Measurements from ENCODE around the gene SUFU. TPM values are rescaled to one million over a fixed set of nuclear protein-coding genes. Genes with fewer than 3 reads are reported as not detected.

SUFU gene
- total and polyA plus RNA-seq, 2 of the 8 experiments (the other 6 are each of a cell fraction or from before 2014, with no cell fraction given): 7.0 to 10.8 TPM

DNA sequence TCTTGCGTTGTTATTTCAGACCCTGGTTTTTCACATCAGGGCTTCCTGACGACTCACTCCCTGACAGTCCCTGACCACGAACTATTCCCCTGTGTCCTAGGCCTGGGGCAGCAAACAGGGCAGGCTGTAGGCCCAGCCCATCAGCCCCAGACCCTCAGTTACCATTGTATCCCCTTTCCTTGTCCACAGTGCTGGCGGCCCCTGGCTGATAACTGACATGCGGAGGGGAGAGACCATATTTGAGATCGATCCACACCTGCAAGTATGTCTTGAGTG, 90.0 kb downstream of the SUFU start (continued):
- TF ChIP-seq, protein P1, sequence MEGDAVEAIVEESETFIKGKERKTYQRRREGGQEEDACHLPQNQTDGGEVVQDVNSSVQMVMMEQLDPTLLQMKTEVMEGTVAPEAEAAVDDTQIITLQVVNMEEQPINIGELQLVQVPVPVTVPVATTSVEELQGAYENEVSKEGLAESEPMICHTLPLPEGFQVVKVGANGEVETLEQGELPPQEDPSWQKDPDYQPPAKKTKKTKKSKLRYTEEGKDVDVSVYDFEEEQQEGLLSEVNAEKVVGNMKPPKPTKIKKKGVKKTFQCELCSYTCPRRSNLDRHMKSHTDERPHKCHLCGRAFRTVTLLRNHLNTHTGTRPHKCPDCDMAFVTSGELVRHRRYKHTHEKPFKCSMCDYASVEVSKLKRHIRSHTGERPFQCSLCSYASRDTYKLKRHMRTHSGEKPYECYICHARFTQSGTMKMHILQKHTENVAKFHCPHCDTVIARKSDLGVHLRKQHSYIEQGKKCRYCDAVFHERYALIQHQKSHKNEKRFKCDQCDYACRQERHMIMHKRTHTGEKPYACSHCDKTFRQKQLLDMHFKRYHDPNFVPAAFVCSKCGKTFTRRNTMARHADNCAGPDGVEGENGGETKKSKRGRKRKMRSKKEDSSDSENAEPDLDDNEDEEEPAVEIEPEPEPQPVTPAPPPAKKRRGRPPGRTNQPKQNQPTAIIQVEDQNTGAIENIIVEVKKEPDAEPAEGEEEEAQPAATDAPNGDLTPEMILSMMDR (IDR thresholded peaks at IDR 0.05; ENCODE audit: control extremely low read depth in 1 of 3, insufficient read depth in 1 of 3, low read depth in 1 of 3, low read length in 3 of 3): no peak
- no peak for TF ChIP-seq KDM5A (IDR thresholded peaks at IDR 0.05; ENCODE audit: low read length)
- TF ChIP-seq, protein P2, sequence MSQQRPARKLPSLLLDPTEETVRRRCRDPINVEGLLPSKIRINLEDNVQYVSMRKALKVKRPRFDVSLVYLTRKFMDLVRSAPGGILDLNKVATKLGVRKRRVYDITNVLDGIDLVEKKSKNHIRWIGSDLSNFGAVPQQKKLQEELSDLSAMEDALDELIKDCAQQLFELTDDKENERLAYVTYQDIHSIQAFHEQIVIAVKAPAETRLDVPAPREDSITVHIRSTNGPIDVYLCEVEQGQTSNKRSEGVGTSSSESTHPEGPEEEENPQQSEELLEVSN (IDR thresholded peaks at IDR 0.05): no peak
- no peak for TF ChIP-seq MAFK (IDR thresholded peaks at IDR 0.05; ENCODE audit: low read depth, low read length)

Measured in H1 (cell line).